Fibroblast of peridontal ligament (primary cell): ENCODE measurements around the gene FUZ.
A peak's percentile ranks its signal among the peaks of the same experiment; 100 is the strongest.

Experiments used
- DNase-seq: peaks from one replicate; pipeline ENCODE4 v3.0.0-alpha.2; 2010; ENCODE audit errors: extremely low read depth

The FUZ gene

DNA sequence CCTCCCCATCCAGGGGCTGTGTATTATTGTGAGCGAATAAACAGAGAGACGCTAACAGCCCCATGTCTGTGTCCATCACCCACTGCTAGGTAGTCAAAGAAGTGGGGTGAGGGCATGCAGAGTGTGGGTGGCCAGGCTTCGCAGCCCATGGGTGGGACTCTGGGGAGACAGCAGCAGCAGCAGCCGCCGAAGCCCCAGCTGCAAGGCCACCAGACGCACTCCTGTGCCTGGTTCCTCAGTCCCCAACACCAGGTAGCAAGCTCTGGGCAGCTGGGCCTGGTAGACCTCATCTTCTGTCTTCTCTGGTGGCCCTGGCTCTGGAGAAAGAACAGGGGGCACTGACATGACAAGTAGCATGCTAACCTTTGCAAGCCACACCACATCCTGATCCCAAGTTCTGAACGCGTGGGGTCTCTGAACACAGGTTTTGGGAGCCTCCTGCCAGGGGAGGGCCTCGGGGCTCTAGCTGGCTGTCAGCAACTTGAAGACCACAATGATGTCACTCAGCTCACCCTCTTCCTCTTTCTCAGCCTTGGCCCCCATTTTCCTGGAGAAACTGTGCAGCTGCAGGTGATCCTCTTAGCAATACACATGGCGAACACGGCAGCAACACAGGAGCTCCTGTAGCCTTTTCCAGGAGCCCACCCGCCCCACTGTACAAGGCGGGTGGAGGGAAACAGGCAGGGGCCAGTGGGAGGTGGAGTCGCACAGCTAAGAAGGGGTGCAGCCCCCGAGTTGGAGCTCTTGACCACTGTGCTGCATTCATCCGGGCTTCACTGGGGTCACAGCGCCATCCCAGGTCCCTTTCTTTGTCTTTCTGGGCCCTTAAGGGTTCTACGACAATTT, 5.8 kb downstream of the FUZ start:
- no peak for DNase-seq

DNA sequence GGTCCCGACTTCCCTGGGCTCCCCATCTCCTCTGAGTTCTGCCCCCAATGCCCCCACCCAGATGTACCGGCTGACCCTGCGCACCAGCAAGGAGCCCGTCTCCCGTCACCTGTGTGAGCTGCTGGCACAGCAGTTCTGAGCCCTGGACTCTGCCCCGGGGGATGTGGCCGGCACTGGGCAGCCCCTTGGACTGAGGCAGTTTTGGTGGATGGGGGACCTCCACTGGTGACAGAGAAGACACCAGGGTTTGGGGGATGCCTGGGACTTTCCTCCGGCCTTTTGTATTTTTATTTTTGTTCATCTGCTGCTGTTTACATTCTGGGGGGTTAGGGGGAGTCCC, 6.5 kb downstream of the FUZ start:
- DNase-seq = no peak

DNA sequence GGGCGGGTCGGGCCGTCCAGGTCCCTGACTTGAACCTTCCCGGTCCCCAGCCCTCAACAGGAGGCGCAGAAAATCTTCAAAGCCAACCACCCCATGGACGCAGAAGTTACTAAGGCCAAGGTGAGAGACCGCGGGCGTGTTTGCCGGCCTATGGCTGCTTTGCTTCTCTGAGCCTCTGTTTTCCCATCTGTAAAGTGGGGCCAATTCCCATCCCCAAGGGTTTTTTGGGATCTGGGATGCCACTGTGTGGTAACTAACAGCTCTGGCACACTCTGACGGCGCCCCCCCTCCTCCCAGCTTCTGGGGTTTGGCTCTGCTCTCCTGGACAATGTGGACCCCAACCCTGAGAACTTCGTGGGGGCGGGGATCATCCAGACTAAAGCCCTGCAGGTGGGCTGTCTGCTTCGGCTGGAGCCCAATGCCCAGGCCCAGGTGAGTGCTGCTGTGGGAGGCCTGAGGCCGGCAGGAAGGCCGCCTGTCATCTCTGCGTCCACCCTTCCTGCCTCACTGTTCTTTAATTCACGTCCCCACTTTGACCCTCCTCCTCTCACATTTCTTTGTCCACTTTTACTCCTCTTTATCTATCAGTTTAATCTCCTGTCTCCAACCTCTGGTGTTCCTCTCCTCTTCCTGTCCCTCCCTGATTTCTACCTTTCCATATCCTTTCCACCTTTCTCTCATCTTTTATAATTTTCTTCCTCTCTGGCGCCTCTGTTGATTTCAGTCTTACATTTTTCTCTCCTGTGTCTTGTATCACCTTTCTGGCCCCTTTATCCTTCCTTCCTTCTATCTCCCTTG, 7.1 kb downstream of the FUZ start:
- no peak for DNase-seq

DNA sequence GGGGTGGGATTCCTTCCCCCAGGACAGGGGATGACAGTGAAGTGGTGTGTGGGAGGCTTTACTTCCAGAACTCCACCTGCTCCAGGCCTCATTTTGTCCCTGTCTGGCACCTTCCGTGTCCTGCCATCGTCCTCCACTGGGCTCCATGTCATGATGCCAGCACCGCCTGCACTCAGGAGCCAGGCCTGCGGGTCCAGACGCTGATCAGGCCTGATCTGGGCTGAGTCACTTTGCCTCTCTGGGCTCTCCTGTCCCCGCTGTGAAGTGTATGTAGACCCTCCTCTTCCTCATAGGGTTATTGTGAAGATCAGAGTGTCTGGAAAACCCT, 9.6 kb downstream of the FUZ start:
- no peak for DNase-seq

DNA sequence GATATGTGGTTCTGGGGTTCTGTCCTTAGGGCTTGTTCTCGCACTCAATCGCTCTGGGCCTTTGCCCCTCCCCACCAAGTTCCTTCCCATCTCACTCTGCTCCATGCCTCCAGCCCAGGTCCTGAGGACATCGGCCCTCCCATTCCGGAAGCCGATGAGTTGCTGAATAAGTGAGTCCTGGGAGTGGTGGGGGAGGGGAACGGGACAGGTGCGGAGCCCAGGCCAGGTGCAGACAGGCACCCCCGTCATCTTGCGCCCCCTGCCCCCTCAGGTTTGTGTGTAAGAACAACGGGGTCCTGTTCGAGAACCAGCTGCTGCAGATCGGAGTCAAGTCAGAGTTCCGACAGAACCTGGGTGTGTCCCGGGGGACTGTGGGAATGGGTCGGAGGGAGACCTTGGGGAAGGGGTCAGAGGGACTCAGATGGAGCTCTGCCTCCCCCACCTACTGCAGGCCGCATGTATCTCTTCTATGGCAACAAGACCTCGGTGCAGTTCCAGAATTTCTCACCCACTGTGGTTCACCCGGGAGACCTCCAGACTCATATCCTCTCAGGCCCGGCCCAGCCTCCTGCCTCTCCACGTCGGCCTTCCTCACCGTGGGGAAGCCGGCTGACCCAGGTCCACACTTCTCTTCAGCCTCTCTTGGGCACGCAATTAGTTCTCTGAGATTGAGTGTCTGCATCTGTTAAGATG, 10.1 kb downstream of the FUZ start:
- no peak for DNase-seq

DNA sequence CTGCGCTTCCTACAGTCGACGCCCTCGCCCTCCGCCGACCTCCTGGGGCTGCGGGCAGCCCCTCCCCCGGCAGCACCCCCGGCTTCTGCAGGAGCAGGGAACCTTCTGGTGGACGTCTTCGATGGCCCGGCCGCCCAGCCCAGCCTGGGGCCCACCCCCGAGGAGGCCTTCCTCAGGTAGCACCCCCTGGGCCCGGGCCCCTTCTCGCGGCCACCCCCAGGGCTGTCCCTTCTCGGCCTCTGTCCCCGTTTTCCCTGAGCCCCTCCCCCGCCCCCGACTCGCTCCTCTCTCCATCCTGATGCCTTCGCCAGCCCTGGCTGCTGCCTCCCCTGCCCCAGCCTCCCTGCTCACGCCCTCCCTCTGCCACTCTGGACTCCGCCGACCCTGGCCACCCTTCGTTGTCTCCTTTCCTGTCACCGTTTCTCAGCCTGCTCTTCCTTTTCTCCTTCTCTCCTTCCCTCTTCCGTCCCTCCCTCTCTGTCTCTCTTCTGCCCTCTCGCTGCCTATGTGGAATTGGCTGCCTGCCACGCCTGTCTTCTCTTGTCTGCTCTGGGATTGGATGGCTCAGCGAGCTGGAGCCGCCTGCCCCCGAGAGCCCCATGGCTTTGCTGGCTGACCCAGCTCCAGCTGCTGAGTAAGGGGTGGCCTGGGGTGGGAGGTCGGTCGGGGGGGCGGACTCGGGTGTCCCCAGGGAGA, 11.0 kb downstream of the FUZ start:
- DNase-seq = peak; percentile 89

DNA sequence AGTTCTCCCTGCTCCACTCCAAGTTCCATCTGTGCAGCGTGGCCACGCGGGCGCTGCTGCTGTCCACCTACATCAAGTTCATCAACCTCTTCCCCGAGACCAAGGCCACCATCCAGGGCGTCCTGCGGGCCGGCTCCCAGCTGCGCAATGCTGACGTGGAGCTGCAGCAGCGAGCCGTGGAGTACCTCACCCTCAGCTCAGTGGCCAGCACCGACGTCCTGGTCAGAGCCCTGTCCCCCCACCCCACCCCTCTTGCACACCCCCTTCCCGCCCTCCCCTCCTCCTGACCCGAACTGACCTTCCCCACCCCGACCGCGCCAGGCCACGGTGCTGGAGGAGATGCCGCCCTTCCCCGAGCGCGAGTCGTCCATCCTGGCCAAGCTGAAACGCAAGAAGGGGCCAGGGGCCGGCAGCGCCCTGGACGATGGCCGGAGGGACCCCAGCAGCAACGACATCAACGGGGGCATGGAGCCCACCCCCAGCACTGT, 11.6 kb downstream of the FUZ start:
- no peak for DNase-seq

DNA sequence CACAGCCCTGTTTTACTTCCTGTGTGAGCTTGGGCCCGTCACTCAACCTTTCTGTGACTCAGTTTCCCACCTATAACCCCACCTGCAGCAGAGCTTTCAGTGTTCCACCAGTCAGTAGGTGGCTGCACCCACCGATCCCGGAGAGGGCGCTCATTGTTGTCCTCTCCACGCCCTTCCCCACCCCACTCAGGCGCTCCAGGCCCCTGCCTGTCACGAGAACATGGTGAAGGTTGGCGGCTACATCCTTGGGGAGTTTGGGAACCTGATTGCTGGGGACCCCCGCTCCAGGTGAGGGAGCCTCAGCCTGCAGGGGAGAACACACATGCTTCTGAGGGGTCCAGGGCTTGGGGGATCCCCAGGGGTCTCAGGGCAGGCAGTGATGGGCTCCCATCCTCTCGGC, 12.3 kb downstream of the FUZ start:
- DNase-seq = no peak

DNA sequence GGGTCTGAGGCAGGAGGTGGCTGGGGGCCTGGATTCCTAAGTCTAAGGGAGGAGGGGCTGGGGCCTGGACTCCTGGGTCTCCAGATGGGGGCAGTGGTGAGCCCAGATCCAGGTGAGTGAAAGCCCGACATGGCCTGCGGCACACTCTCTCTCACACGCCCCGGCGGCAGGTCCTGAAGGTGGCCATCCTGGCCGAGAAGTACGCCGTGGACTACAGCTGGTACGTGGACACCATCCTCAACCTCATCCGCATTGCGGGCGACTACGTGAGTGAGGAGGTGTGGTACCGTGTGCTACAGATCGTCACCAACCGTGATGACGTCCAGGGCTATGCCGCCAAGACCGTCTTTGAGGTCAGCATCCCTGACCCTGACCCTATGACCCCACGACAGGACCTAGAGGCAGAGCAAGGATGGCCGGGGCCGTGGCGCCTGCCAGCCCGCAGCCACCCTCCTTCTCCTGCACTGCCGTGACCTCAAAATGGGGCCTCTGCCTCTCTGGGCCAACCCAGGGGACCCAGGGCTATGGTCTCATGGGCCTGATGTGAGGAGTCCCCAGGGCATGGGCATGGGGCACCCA, 13.2 kb downstream of the FUZ start:
- DNase-seq = no peak

DNA sequence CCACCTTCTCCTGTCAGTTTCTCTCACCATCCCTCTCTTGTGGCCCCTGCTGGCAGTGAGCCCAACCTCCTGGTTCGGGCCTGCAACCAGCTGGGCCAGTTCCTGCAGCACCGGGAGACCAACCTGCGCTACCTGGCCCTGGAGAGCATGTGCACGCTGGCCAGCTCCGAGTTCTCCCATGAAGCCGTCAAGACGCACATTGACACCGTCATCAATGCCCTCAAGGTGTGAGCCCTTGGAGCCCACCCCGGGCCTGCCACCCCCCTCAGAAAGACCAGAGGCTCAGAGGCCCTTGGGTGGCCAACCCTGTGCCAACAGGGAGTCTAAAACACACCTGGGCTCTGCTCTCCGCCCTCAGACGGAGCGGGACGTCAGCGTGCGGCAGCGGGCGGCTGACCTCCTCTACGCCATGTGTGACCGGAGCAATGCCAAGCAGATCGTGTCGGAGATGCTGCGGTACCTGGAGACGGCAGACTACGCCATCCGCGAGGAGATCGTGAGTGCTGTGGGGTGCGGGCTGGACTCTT, 13.8 kb downstream of the FUZ start:
- DNase-seq = no peak

DNA sequence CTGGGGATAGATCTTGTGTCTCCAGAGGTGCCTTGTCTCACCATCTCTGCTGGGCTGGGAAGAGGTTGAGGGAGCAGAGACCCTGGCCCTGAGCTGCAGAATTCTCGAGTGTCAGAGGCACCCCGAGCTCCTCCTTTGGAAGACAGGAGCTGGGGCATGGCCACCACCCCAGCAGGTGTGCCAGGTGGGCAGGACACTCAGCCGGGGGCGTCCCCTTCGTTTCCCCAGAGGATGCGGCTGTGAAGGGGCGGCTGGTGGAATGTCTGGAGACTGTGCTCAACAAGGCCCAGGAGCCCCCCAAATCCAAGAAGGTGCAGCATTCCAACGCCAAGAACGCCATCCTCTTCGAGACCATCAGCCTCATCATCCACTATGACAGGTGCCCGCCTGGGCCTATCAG, 14.5 kb downstream of the FUZ start:
- no peak for DNase-seq

DNA sequence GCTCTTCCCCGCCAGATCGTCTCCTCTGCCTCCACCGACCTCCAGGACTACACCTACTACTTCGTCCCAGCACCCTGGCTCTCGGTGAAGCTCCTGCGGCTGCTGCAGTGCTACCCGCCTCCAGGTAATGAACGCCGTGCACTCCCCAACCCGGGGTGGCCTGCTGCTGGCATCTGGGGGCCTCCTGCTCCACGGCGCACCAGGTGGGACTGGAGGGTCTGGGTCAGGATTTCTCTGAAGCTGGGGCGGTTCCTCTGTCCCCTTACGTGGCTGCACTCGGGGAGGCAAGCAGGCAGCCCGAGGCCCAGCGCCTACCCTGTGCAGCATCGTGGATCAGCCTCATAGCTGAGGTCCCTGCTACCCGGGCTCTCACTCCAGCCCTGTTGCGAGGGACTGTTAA, 17.5 kb downstream of the FUZ start:
- DNase-seq = no peak

DNA sequence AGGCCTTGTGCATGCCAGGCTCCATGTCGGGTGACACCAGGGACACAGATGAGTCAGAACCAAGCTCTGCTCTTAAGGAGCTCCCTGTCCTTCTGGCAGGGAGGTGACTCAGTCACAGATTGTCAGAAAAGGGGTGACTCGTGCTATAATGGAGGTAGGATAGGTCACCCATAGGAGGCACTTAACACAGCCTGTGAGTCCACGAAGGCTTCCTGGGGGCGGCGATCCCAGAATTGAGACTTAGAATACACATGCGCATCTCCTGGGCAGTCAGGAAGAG, 19.6 kb downstream of the FUZ start:
- no peak for DNase-seq

DNA sequence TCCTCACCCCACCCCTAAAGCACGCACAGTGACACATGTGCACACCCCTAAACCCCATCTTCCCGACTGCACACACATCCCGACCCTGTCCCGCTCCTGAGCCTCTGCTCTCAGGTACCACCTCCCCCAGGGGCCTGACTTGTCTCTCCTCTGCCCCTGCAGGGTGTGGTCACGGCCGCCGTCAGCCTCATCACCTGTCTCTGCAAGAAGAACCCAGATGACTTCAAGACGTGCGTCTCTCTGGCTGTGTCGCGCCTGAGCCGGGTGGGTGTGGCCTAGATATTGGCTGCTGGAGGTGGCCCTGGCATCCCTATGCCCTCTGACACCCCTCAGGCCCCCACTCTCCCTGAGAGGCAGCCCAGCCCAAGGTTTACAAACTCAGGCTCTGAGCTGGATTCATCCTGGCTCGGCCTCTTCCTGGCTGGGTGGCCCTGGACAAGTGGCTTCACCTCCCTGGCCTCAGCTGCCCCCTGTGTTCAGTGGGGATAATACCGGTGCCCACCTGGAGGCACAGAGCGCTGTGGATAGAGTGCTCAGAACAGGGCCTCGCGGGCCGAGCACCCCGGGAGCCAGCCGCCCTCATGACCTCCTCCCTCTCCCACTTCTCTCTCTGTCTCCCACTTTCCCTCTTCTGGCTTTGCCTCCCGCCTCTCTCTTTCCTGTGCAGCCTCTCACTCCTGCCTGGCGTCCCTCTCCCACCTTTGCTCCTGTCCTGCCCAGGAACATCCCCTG, 20.1 kb downstream of the FUZ start:
- DNase-seq = no peak

DNA sequence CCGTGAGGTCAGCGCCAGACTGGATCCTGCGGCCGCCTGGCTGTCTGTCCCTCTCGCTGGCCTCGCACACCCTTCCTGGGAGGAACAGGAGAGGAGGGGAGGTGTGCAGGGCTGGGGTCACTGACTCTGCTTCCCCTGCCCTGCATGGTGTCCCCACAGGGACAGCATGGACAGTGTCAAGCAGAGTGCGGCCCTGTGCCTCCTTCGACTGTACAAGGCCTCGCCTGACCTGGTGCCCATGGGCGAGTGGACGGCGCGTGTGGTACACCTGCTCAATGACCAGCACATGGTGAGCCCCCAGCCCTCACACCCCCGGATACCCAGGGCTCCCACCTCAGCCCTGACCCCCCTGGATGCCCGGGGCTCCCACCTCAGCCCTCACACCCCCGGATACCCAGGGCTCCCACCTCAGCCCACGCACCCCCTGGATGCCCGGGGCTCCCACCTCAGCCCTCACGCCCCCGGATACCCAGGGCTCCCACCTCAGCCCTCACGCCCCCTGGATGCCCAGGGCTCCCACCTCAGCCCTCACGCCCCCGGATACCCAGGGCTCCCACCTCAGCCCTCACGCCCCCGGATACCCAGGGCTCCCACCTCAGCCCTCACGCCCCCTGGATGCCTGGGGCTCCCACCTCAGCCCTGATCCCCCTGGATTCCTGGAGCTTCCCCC, 21.2 kb downstream of the FUZ start:
- DNase-seq = no peak

DNA sequence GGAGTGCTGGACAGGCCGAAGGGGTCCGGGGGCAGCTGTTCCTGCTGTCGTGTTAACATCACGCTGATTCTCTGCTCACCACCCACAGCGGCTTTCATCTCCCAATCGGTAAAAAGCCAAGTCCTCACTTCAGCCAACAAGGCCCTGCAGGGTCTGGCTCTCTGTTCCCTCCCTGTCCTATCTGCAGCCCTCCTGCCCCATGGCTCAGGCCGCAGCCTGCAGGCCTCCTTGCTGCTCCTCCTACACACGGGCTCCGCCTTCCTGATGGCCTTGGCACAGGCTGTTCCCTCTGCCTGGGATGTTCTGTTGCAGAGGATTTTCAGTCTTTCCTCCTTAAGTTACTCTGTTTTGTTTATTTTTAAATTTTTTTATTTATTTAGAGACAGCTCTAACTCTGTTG, 22.2 kb downstream of the FUZ start:
- DNase-seq = peak; percentile 23

DNA sequence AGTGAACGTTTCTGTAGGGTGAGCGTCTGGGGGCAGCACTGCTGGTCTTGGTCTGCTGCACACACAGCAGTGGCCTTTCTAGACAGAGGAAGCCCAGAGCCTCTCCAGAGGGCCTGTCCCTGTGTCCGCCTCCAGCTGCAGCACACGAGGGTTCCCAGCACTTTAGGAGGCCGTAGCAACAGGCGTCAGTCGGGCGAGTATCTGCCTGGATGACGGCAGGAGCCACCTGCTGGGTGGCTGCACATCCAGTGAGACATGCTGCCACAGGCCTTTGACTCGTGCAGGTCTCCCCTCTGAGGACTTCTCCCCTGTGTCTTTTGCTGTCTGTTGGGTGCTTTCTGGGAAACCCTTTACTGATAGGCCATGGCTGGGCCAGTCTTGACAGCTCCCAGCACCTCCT, 24.2 kb downstream of the FUZ start:
- no peak for DNase-seq

DNA sequence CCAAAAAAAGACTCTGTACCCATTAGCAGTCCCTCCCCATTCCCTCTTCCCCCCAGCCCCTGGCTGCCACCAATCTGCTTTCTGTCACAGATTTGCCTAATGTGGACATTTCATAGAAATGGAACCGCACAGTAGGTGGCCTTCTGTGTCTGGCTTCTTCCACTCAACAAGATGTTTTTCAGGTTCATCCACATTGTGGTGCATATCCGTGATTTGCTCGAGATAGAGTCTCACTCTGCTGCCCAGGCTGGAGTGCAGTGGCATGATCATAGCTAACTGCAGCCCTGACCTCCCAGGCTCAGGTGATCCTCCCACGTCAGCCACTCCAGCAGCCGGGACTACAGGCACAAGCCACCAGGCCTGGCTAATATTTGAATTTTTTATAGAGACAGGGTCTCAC, 25.3 kb downstream of the FUZ start:
- no peak for DNase-seq

DNA sequence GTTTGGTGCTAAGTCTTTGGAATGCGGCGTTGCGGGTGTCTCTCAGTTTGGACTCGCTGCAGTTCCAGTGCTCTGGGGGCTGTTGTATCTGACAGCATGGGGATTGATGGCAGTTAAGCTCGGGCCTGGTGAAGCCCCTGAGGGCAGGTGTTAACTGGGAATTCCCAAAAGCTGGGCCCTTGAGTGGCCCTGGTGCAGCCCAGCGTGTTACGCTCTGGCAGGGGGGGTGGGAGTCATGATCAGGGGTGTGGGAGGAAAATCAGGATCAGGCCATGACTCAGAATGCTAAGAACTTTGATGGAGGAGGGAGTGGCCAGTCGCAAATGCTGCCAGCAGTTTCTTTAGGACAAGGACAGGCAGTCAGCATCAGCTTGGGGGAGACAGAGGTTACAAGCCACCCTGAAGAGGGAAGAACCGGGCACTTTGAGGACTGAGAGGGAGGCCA, 26.7 kb downstream of the FUZ start:
- DNase-seq = no peak

DNA sequence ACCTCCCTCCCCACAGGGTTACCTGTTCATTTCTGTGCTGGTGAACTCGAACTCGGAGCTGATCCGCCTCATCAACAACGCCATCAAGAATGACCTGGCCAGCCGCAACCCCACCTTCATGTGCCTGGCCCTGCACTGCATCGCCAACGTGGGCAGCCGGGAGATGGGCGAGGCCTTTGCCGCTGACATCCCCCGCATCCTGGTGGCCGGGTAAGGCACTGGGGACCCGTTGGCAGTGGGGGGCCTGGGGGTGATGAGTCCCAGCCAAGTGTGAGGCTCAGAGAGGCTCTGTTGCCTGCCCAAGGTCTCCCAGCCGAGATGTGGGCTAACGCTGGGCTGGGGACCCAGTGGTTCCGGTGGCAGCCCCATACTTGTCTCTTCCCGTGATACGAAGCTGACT, 30.6 kb downstream of the FUZ start:
- no peak for DNase-seq

DNA sequence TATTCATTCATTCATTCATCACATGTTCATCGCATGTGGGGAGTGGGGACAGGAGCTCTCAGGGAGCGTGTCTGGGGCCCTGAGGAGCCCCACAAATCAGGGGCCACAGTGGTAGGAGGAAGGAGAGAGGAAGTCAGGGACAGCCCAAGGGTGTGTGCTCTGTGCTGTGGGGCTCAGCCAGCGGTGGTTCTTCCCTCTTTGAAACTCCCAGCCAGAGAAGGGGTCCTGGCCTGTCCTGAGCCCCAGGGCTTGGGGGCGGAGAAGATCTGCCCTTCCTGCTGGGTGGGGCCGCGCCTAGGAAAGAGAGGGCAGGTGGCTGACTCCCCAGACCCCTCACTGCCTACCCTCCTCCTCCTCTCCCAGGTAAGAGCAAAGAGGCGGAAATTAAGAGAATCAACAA, 31.7 kb downstream of the FUZ start:
- no peak for DNase-seq
